ENCODE data around the gene CFAP100.

CFAP100 gene

DNA sequence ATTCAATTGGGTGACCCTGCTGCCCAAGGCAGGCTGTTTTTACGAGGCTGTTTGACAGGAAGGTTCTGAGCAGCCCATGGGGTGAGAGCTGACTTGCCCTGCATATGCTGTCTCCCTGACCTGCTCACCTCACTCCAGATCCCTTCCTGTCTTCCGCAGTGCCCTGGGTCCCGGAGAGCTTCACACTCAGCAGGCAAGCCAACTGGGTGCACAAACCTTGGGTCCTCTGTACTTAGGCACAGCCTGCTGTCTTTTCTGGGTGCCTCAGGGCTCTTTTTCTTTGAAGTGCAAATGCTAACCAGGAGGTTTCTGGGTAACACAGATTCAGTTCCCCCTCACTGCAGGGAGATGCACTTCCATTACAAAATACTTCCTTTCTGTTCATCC lies 48.1 kb downstream of the CFAP100 start:
- no peak for DNase-seq (ENCODE audit: low spot score)

DNA sequence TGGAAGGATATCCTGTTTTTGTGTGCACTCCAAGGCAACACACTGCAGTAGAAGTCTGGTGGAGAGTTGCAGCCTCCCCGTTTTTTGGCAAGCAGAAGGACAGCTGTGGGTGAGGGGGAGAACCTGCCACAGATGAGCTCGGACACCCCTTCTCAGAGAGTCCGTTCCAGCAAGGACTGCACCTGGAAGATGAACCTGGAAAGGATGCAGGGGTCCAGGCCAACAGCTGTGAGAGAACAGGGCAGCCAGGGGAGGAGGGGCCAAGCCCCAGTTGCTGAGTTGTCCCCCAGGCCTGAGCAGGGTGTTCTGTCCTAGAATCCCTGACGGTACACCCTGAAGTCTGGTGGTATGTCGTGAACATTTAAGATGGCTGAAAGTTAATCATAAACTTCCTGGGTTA lies 50.8 kb downstream of the CFAP100 start:
- DNase-seq (ENCODE audit: low spot score) = no peak

DNA sequence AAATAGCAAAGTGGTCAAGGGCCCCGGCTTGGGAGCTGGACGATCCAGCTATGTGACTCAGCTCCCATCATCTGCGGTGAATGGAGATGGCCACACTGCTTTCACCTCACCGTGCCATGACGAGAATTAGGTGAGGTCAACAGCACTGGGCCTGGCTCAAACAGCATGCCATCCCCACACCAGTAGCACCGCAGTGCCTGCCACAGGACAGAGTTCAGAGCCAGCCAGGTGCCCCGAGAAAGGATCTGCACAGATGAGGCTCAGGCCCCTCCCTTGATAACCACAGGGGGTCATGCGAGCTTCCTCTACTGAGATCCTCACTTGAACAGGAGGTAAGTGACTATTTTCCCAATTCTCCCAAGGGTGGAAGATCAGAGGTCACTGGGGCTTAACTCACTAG lies 51.6 kb downstream of the CFAP100 start:
- no peak for DNase-seq (ENCODE audit: low spot score)

DNA sequence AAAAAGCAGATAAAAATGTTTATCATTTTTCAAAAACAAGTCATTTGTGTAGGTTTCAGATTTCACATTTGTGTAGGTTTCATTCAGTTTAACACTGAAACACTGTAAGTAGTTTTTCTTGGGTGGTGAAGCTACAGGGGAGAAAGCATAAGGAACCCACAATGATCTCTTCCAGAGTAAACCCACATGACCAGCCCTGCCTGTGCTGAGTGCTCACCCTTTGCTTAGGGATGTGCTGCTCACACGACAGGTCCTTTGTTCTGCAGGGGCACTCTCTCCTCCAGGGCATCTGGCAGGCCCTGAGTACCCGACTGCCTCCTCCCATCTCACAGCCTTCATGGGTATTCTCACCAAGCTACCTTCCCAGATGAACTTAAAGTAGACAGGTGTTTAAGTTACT lies 52.1 kb downstream of the CFAP100 start:
- DNase-seq (ENCODE audit: low spot score) = no peak

DNA sequence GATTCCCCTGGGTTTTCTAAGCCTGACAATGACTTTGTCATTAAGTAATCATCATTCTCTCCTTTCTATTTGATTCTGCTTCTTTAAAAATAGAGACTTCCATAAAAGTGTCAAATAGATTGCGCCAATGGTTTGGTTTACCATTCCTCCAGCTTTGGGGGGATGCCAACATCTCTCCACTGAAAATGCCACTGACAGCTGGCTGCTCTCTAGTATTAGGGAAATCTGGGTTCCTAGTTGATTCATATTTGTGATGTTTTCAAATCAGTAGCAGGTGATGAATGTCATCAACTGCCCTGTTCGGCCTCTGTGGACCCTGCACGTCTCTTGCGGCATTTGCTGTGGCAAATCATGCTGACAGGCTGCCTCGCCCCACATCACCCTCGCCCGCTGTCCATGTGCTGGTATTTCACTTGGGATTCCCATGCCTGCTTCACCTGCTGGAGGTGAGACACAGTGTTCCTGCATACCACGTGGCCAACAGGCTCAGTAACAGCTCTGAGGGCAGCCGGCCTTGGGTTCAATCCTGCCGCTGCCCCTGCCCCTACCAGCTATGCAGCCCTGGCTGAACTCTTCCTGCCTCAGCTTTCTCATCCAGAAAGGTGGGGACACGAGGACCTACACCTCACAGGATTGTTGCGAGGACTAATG lies 52.9 kb downstream of the CFAP100 start:
- DNase-seq (ENCODE audit: low spot score) = no peak

DNA sequence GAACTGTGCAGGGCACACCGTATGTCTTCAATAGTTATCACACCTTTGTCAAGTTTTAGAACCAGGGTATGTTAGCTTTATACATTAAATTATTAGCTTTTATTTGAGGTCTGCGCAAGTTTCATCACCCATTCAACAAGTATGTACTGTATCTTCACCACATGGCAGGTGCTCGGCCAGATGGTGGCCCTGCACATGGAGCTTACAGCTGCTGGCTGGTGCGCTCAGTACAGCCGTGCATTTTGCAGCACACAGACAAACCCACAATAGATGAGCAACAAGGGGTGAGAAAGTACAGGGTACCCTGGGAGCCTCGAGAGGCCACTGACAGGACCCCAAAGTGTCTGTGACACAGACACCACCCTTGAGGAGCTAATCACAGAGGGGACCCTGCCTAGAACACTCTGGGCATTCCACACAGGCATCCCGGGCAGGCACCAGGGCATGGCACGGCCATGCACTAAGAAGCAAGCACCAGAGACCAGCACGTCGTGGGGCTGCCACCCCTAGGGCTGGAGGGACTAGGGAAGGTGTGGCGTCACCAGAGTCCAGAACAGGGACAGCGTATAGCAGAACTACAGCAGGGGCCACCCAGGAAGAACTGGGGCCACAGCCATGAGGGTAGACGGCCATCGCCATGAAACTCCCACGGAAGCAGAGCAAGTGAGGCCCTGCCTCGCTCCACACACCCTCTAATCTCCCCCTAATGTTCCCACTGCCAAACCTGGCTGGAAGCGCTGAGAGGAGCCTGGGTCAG lies 53.6 kb downstream of the CFAP100 start:
- DNase-seq (ENCODE audit: low spot score) = no peak

DNA sequence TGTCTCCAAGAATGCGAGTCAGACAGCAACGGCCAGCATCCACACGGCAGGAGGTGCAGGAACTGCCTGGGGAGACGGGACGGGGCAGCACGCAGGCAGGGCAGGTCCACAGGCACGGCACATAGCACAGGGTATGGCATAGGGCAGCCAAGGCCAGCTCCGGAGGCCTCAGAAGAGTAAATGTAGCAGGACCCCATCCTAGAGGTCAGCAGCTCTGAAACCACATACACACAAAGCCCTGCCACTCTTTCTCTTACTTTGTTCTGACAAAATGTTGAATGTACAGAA lies 54.1 kb downstream of the CFAP100 start:
- DNase-seq (ENCODE audit: low spot score) = no peak

DNA sequence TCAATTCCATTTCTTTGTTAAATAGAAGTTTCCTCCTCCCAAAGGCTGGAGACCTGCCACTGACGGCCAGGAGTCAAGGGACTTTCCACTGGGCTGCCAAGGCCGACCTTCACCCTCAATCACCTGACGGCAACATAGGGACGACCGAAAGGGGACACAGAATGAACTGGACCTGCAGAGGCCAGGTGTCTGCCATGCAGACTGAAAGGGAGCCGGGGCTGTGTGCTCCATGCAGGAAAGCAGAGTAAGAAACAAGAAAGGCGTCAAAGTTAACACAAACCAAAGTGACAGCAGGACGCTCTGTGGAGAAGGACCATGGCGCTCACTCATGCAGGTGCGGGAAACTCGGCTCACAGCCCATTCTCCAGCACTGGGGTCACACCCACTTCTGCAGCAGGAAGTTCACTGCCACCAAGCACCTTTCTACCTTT lies 54.9 kb downstream of the CFAP100 start:
- no peak for DNase-seq (ENCODE audit: low spot score)

DNA sequence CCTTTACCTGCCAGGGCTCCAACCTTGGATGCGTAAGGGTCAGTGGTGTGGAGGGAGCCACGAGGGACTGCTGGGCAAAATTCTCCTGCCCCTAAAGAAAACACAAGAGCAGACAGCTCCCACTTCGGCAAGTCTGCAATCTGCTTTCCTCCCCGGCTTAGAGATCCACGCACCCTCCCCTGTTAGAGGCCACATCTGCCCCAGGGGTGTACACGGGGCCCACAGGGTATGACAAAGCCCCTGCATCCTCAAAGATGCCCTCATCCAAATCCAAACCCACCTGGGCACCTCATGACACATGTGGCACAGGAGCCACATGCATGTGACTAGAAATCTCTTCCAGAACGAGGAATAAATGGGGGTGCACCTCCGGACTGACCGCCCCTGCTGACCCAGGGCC lies 55.5 kb downstream of the CFAP100 start:
- no peak for DNase-seq (ENCODE audit: low spot score)

DNA sequence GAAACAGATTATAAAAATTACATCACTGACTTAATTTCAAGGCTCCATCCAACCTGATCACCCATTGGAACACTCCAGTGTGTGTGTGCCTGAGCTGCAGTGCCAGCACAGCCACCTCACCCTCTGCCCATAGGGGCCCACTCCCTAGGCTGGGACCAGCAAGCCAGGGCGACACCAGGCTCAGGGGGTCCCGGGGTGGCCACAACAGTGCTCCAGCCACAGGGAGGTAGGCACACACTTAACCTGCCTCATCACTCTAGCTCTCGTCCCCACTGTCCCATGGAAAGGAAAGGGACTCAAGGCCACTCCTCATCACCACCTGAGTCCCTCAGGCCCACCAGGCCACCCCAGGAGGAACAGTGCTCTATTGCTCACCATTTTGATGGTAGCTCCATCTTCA lies 56.0 kb downstream of the CFAP100 start:
- DNase-seq (ENCODE audit: low spot score) = no peak

DNA sequence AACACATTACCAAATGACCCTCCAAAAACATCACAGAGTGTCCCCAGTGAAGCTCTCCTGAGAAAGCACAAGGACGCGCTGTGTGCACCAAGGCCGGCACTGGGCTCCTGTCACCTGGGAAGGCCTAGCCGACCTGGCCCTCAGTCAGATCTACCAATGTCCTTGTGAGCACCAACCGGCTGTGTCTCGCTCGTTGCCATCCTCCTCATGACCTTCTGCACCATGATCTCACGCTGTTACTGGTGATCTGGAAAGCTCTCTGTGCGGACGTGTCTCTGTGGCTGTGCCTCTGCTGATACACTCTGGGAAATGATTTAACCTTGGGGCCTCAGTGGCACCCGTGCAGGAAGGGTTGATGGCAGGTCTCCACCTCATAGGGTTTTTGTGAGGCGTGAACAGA lies 56.8 kb downstream of the CFAP100 start:
- DNase-seq (ENCODE audit: low spot score) = no peak

DNA sequence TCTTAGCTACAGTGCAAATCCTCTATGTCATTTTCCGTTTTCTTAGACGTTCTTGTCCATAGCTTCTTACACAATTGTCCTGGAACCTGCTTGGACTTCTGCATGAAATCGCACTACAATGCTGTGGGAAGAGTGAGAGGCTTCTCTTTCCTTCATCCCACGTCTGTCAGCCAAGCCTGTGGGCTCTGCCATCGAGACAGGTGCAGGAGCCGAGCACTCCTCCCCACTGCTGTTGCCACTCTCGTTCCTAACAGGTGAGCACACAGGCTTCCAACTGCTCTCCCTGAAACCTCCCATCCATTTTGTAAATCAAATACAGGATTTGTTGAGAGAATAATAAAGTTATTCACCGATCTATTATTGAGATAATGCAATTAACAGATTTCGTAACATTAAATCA lies 57.5 kb downstream of the CFAP100 start:
- DNase-seq (ENCODE audit: low spot score) = no peak

DNA sequence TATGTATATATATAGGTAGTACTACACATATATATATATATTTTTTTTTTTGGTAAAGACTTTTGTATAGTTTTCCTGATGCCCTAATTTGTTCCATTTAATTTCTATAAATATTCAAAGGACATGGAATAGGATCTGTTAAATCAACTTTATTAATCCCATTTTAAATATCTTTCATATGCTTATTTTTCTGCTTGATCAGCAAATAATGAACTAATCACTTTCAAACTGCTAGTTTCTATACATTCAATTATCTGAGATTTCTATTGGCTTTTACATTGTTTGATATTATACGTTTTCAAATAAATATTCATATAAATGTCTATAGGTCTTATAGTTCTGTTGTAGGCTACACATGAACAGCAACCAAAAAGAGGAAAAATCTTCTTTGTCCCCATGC lies 59.3 kb downstream of the CFAP100 start:
- DNase-seq (ENCODE audit: low spot score) = no peak

DNA sequence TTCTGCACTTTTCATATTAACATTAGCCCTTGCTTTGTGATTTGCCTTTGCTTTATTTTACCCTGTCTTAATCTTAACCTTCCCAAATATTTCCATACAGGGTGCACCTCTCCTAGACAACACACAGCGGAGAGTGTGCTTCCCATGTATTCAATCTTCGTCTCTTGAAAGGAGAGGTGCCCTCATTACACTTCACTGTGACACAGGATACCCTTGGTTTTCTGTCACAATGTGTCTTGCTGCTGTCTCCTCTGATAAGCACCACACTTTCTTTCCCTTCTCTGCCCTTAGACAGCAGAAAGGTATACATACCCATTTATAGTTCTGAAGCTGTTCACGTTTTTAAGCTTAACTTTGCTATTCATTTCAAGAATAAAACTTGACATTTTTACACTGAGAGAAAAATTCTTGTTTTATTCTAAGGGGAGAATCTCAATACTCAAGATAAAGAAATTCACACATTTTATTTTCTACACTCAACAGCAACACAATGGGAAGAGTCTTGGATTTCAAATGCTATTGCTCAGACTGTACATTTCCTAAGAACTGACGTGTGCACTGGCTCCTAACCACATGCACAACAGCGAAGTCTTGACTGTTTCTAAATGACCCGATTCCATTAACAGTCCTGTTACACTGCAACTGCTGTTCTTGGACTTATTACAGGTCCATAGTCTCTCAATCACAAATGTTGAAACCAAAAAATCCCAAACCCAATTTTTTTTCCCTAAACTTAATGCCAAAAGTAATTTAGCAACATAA lies 59.9 kb downstream of the CFAP100 start:
- no peak for DNase-seq (ENCODE audit: low spot score)

DNA sequence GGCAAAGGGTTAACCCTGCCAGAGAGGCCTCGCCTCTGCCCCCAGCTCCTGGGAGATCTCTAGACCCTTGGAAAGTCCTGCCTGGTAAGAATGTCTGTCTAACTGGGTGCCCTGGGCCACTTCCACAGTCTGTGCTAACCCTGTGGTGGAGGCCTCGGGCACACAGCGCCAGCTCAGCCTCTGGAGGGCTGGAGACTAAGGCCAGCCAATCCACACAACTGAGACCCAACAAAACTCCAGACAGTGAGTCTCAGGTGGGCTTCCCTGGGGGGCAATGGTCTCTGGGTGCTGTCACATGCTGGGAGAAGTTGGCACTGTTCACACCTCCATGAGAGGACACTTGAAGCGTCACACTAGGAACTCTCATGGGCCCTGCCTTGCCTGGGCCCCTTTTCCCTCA lies 61.5 kb downstream of the CFAP100 start:
- DNase-seq (ENCODE audit: low spot score) = no peak

DNA sequence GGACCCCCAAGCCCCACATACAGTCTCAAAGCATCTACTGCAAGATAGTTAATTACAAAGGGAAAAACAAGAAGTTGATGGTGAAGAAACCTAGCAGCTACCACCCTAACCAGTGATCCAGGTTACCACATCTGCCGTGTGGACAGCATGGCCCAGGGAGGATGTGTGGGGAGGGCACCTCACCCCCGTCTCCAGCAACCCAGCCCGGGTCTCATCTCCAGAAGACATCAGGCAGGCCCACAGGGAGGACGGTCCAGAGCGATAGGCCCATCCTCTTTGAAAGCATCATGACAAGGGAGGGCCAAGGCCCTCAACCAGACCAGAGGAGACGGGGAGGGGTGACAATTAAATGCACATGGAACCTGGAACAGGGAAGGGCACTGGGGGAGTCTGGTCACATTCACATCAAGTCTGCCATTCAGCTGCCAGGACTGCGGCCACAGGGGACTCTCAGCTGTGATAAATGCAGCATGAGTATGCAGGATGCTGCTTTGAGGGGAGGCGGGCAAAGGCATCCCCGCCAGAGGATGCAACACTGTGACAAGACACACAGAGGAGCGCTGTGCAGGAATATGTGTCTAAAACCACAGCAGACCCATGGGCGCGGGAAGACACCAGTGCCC lies 62.2 kb downstream of the CFAP100 start:
- DNase-seq (ENCODE audit: low spot score) = no peak

DNA sequence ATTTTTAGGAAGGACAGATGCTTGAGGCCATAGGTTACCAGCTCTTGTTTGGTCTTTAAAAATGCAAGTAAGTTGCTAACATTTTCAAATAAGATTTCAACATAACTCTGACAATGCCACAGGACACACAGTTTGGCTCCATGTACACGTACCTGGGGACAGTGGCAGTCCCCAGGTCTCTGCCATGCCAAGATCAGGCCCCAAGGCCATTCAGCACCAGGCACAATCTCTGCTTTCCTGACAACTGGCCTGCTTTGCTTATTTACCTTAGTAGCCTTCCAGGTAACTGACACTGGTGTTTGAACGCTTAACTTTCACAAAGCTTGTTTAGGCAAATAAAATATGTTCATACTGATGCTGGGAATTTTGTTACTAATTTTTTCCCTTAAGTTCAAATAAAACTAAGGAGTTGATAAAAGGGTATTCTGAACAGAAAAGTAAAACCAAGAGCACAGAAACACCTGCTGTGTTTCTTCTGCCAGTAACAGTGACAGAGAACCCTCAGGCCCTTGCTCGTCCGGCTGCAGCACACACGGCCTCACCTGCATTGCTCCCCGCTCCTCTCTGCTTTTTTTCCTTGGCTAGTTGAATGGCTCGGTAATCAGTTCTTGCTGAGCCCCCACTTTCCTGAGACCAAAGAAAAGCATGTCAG lies 64.5 kb downstream of the CFAP100 start:
- no peak for DNase-seq (ENCODE audit: low spot score)

DNA sequence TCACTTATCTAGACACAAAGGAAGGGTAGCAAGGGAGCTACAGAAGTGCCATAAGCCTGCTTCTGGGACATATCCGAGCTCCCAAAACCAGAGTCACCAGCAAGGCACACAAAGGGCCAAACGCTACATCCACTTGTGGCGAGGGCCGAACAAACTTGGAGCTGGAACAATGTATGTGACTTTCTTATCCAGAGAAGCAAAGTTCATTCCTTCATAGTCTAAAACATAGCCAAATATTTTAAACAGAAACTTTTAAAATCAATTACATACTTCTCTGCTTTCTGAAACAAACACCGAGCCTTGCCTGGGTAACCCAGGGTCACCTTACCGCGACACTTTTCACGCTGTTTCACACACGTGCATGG lies 65.0 kb downstream of the CFAP100 start:
- no peak for DNase-seq (ENCODE audit: low spot score)

DNA sequence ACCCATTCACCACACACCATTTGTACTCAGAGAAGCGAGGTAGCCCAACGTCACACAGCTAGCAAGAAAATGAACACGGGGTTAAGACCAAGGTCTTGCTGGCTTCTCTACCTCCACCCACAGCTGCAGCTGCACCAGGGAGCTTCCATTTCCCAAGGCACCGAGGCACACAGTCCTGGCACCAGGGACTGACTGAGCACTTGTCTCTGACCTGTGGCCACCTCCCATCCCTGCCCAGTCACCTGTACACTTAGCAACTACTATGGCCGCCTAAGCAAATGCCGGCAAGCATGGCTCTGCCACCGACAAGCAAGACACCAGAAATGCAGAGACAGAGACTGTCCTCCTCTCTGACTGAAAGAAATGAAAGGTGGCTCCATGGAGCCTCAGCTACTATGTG lies 65.7 kb downstream of the CFAP100 start:
- no peak for DNase-seq (ENCODE audit: low spot score)

DNA sequence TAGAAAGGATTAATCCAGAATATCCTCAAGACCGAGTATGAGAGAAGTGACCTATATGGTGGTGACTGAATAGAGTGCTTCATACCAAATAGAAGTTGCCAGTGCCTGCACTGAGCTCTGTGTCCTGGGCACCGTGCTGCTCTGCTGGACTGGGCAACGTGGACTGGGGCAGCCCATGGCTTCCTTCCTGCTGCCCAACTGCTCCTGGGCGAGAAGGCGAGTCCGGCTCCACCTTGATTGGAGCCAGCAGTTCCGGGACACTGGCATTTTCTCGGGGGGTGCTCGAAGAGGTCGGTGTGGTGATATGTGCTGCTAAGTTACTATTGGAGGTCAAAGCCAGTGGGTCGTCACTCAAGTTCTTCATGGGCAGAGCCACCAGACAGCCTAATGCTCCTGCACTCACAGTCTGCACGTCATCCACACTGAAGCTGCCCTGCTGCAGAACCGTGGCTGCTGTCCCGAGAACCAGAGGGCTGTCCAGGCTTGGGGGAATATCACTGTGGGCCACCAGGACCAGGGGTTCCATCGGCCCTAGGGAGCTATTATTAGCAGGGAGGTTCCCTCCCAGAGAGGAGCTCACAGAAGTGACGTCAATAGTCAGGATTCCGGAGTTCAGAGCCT lies 66.9 kb downstream of the CFAP100 start:
- no peak for DNase-seq (ENCODE audit: low spot score)

DNA sequence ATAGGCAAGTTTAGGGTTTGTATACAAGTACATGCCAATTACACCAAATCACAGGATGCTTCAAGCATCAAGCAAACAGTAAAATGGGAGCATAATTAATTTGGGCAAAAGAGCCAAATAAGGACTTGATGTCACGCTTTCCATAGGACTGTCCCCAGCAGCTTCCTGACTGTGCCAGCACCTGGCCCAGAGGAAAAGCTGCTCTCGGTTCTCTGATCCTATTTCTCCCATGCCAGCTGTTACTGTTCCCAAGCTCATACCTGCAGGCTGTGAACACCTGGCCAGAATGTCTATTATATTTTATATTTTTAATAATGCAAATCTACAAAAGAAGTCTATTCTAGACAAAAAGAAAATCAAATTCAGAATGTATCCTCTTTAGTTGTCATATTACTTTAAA lies 68.8 kb downstream of the CFAP100 start:
- DNase-seq (ENCODE audit: low spot score) = no peak

DNA sequence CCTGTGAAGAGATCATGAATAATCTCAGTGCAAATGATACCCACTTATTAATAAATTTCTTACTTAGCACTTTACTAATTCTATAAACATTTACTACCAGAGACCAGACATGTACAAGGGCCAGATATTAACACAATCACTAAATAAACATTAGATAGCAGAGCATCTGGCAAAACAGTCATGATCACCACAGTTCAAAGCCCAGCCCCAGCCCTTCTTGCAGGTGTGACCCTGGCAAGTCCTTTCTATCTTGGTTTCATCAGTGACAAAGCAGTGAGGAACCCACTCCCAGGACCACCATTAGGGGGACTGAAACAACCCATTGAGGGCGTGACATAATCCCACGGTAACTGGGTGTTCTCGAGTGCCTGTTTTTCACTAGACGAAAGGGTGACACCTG lies 69.4 kb downstream of the CFAP100 start:
- no peak for DNase-seq (ENCODE audit: low spot score)
